GM23248 (cell line): ENCODE measurements around the gene DPP8.

Experiments
- EZH2 ChIP-seq: fragments of 200-600 bp; sonication (generic); IDR thresholded peaks from 2 replicates; pipeline ENCODE4 v1.6.1; 2018; ENCODE audit warnings: antibody characterized with exemption, mild to moderate bottlenecking; ENCODE audit not compliant: insufficient read depth, poor library complexity, severe bottlenecking
- EZH2phosphoT487 ChIP-seq: fragments of 200-600 bp; sonication (generic); IDR thresholded peaks from 2 replicates; pipeline ENCODE4 v1.6.1; 2018; ENCODE audit warnings: antibody characterized with exemption, moderate library complexity, mild to moderate bottlenecking, low read depth; ENCODE audit not compliant: insufficient read depth

GRCh38 chr15:65541231-65541820 is 23.8 kb upstream of the DPP8 start:
- TF ChIP-seq EZH2 (no peak), EZH2phosphoT487 (no peak)
